CD4-positive, alpha-beta memory T cell (primary cell): ENCODE measurements around the gene COL4A1. TPM values are rescaled to one million over a fixed set of nuclear protein-coding genes. Genes with fewer than 3 reads are reported as not detected.

ENCODE experiments used
- CTCF ChIA-PET: fragments of 350-600 bp; sonication (Branson Sonifier 250); formaldehyde crosslinking; loops from one replicate; lab custom pipeline; 2021; ENCODE audit warnings: inconsistent platforms; ENCODE audit not compliant: partially characterized antibody; lab: Charles Lee
- POLR2A ChIA-PET: fragments of 350-600 bp; sonication (Branson Sonifier 250); formaldehyde crosslinking; loops from one replicate; lab custom pipeline; 2021; ENCODE audit not compliant: partially characterized antibody; lab: Charles Lee
- DNase-seq, 5 donors: peaks; one replicate each; pipeline versions ENCODE4 v3.0.0 to v3.0.0-alpha.2; 2020 to 2022; ENCODE audit warnings: mixed read lengths in 1 of 5
- H3K27ac ChIP-seq: one replicate; pipeline ENCODE4 v1.7.0; 2013; ENCODE audit warnings: low read depth, low read length
- H3K27me3 ChIP-seq: 2 replicates; pipeline ENCODE4 v1.7.0; 2013; ENCODE audit warnings: mild to moderate bottlenecking, low read length, moderate library complexity; ENCODE audit not compliant: insufficient read depth
- H3K36me3 ChIP-seq: 2 replicates; pipeline ENCODE4 v1.7.0; 2013; ENCODE audit warnings: mild to moderate bottlenecking, low read length, moderate library complexity; ENCODE audit not compliant: insufficient read depth
- H3K4me1 ChIP-seq: 2 replicates; pipeline ENCODE4 v1.7.0; 2013; ENCODE audit warnings: mild to moderate bottlenecking, low read length, moderate library complexity; ENCODE audit not compliant: insufficient read depth
- H3K4me3 ChIP-seq, 2 donors: one replicate each; pipeline ENCODE4 v1.7.0; 2013; ENCODE audit warnings: low read length in 2 of 2, mild to moderate bottlenecking in 1 of 2
- H3K9me3 ChIP-seq, 2 donors: one replicate each; pipeline ENCODE4 v1.7.0; 2013; ENCODE audit warnings: low read length in 2 of 2, control low read depth in 1 of 2; ENCODE audit not compliant: control insufficient read depth in 1 of 2
- H3K27ac Mint-ChIP-seq, 7 donors: one replicate each; pipeline ENCODE4 v1.8.0; 2020 to 2021; ENCODE audit warnings: mixed read lengths in 7 of 7, mild to moderate bottlenecking in 6 of 7, inconsistent platforms in 3 of 7, moderate library complexity in 3 of 7
- H3K27me3 Mint-ChIP-seq, 2 donors: one replicate each; pipeline ENCODE4 v1.8.0; 2020 to 2021; ENCODE audit warnings: mixed read lengths in 2 of 2
- H3K36me3 Mint-ChIP-seq, 2 donors: one replicate each; pipeline ENCODE4 v1.8.0; 2020 to 2021; ENCODE audit warnings: mixed read lengths in 2 of 2, inconsistent platforms in 1 of 2, mild to moderate bottlenecking in 1 of 2
- H3K4me1 Mint-ChIP-seq, 4 donors: one replicate each; pipeline ENCODE4 v1.8.0; 2020 to 2021; ENCODE audit warnings: mixed read lengths in 4 of 4, mild to moderate bottlenecking in 1 of 4
- H3K4me3 Mint-ChIP-seq, 8 donors: one replicate each; pipeline ENCODE4 v1.8.0; 2020 to 2021; ENCODE audit warnings: mixed read lengths in 8 of 8, mild to moderate bottlenecking in 7 of 8, moderate library complexity in 6 of 8, inconsistent platforms in 3 of 8
- H3K9me3 Mint-ChIP-seq, 8 donors: one replicate each; pipeline ENCODE4 v1.8.0; 2020 to 2021; ENCODE audit warnings: mixed read lengths in 8 of 8, mild to moderate bottlenecking in 5 of 8, inconsistent platforms in 3 of 8, moderate library complexity in 1 of 8
- intact Hi-C: fragments of 100-400 bp; cut with micrococcal nuclease; formaldehyde crosslinking; loops from one replicate; pipeline ENCODE4 v1.15.1; 2023
- polyA plus RNA-seq, 2 donors: library from polyadenylated mRNA; unstranded; fragments of 300-500 nt; fragmentation: Illumina TruSeq; gene quantifications; one replicate each; pipeline ENCODE4 v1.2.3, GENCODE V29; 2021
- total RNA-seq, 2 experiments: library from RNA; stranded (reverse); gene quantifications; one replicate each; pipeline ENCODE4 v1.2.3, GENCODE V29; 2021

The COL4A1 gene
- total and polyA plus RNA-seq, 4 experiments from 2014 or later = not detected

DNA sequence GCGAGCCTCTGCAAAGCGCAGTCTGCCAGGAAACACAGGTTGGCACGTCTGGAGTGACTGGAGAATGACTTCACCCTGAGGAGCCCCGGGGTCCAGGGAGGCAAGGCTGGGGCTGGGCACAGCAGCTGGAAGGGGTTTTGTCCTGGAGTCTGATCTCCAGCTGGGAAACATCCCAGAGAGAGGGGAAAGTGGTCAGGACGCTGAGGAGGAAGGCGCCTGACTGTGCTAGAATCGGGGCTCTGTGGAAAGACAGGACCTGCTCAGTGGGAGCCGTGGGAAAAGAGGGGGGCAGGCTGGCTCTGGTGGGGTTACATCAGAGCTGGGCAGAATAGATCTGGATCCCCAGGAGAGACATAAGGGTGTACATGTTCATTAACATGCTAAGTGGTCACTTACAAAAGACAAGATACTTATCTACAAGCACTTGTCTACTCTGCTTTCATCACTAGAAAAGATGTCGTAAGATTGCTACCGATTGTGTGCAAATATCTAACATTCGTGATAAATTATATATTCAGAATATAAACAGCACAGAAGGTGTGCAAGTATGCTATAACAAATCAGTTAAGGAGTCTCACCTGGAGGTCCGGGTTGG is 106.6 kb downstream of the COL4A1 start:
- no peak overlapping the region for H3K4me3 Mint-ChIP-seq
- no peak for DNase-seq

DNA sequence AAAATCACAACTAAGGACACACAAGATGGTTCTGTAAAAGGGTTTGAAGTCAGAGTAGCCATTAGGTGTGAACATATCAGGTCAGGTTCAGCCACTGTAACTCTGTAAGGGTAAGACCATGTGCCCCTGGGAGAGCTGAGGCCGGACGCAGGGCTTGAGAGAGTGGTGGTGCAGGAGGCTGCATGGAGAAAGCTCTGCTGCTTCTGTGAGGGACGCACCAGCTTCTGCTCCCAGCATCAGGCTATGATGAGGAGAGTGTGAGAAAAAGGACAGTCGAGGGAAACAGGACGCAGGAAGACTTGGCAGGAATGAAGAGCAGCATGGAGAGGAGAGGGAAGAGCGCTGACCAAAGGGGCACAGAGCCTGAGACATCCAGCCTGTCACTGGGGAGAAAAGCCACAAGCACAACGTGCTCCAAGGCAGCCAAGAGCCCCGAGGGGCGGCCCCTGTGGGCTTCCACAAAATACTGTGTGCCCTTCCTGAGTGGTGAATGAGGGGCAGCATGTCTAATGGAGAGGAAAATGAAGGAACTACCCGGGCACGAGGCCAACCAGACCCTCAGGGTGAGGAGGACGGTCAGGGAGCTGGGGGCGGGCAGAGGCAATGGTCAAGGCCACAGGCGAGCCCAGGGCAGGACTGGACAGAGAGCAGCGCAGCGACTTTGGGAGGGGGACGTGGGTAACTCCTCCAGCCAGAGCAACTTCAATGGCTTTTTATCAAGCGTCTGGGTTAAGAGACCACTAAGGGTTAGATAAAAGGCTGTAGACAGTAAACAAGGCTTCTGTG is 107.7 kb downstream of the COL4A1 start:
- DNase-seq = no peak
- H3K36me3 Mint-ChIP-seq = no peaks in the 10 kb centered on the region
- no peaks in the 10 kb centered on the region for H3K4me1 ChIP-seq
- no peaks in the 10 kb centered on the region for H3K36me3 ChIP-seq
- intact Hi-C loops = no loop called here
- POLR2A ChIA-PET = no interaction called here
- H3K4me1 Mint-ChIP-seq = no peaks in the 10 kb centered on the region
- peak overlapping the region in 1 of 7 donors; percentile 7 for H3K27ac Mint-ChIP-seq
- H3K27me3 ChIP-seq = no peaks in the 10 kb centered on the region
- CTCF ChIA-PET = interaction anchor here (1.0 kb wide), 1 partner anchor 11 kb away, joined by 3 read pairs; no protein-coding TSS in a partner anchor
- no peak overlapping the region for H3K4me3 Mint-ChIP-seq
- H3K27ac ChIP-seq = no peak overlapping the region
- no peak overlapping the region for H3K4me3 ChIP-seq
- H3K9me3 Mint-ChIP-seq = no peaks in the 10 kb centered on the region
- no peaks in the 10 kb centered on the region for H3K9me3 ChIP-seq
- H3K27me3 Mint-ChIP-seq = peaks cover 6 to 16% of the 10 kb centered on the region in 2 donors

More for the DNA sequence above, 106.6 kb downstream of the COL4A1 start:
- ChIA-PET CTCF (no interaction called here), POLR2A (no interaction called here)
- no peaks in the 10 kb centered on the region for H3K36me3 Mint-ChIP-seq
- no peaks in the 10 kb centered on the region for H3K9me3 Mint-ChIP-seq
- H3K9me3 ChIP-seq = no peaks in the 10 kb centered on the region
- no peak overlapping the region for H3K27ac Mint-ChIP-seq
- H3K36me3 ChIP-seq = no peaks in the 10 kb centered on the region
- H3K27me3 ChIP-seq = no peaks in the 10 kb centered on the region
- no peaks in the 10 kb centered on the region for H3K4me1 ChIP-seq
- no peak overlapping the region for H3K4me3 ChIP-seq
- H3K27me3 Mint-ChIP-seq = peaks cover 6 to 12% of the 10 kb centered on the region in 2 donors
- intact Hi-C loops = no loop called here
- H3K27ac ChIP-seq = no peak overlapping the region
- no peaks in the 10 kb centered on the region for H3K4me1 Mint-ChIP-seq

DNA sequence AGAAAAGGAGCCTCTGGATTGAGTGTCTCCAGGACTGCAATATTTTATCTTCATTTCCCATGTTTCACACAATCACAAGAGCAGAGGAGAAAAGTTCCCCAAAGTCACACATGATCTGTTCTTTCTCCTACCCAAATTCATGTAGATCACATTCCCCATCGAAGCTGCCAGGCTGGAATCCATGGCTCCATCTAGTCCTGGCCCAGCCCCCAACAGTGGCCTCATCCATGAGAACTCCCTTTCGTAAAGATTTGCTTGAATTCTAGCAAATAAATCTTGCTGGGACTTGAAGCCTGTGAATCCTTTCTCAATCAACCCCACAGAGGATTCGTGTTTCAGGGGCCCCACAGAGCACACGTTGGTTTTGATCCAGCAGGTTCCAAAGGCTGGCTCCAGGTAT is 109.5 kb downstream of the COL4A1 start:
- POLR2A ChIA-PET = no interaction called here
- intact Hi-C loops = no loop called here
- no peak overlapping the region for H3K27ac Mint-ChIP-seq

DNA sequence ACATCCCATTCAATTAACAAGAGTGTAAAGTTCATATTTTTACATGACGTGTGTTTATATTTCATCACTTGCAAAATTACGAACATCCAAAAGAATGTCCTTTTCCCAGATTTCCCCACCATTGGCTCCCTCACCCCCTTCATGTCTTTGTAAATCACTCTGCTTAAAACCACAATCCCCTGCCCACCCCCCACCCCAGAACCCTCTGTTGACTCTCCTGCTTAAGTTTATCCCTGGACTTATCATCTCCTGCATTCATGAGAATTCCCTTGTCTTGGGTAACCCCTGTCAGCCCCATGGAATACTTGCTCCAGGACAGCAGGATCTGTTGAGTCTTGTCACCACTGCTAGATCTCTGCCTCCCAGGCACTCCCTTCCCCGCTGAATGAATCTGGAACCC is 109.9 kb downstream of the COL4A1 start:
- intact Hi-C loops = no loop called here
- H3K36me3 Mint-ChIP-seq = no peaks in the 10 kb centered on the region
- Histone ChIP-seq H3K9me3 (no peaks in the 10 kb centered on the region), H3K4me1 (no peaks in the 10 kb centered on the region), H3K4me3 (no peak overlapping the region), H3K27me3 (no peaks in the 10 kb centered on the region), H3K36me3 (no peaks in the 10 kb centered on the region), H3K27ac (no peak overlapping the region)
- POLR2A ChIA-PET = no interaction called here
- DNase-seq = no peak
- peaks cover 6 to 18% of the 10 kb centered on the region in 2 donors for H3K27me3 Mint-ChIP-seq
- no peaks in the 10 kb centered on the region for H3K4me1 Mint-ChIP-seq
- H3K4me3 Mint-ChIP-seq = no peak overlapping the region
- H3K9me3 Mint-ChIP-seq = no peaks in the 10 kb centered on the region
- CTCF ChIA-PET = no interaction called here
- H3K27ac Mint-ChIP-seq = no peak overlapping the region

More for the DNA sequence above, 109.5 kb downstream of the COL4A1 start:
- Mint-ChIP-seq H3K9me3 (no peaks in the 10 kb centered on the region), H3K27me3 (peaks cover 6 to 17% of the 10 kb centered on the region in 2 donors), H3K4me3 (no peak overlapping the region), H3K36me3 (no peaks in the 10 kb centered on the region), H3K4me1 (no peaks in the 10 kb centered on the region)
- H3K36me3 ChIP-seq = no peaks in the 10 kb centered on the region
- H3K9me3 ChIP-seq = no peaks in the 10 kb centered on the region
- no peaks in the 10 kb centered on the region for H3K27me3 ChIP-seq
- H3K4me1 ChIP-seq = no peaks in the 10 kb centered on the region
- CTCF ChIA-PET = no interaction called here
- H3K4me3 ChIP-seq = no peak overlapping the region
- H3K27ac ChIP-seq = no peak overlapping the region
- no peak for DNase-seq

DNA sequence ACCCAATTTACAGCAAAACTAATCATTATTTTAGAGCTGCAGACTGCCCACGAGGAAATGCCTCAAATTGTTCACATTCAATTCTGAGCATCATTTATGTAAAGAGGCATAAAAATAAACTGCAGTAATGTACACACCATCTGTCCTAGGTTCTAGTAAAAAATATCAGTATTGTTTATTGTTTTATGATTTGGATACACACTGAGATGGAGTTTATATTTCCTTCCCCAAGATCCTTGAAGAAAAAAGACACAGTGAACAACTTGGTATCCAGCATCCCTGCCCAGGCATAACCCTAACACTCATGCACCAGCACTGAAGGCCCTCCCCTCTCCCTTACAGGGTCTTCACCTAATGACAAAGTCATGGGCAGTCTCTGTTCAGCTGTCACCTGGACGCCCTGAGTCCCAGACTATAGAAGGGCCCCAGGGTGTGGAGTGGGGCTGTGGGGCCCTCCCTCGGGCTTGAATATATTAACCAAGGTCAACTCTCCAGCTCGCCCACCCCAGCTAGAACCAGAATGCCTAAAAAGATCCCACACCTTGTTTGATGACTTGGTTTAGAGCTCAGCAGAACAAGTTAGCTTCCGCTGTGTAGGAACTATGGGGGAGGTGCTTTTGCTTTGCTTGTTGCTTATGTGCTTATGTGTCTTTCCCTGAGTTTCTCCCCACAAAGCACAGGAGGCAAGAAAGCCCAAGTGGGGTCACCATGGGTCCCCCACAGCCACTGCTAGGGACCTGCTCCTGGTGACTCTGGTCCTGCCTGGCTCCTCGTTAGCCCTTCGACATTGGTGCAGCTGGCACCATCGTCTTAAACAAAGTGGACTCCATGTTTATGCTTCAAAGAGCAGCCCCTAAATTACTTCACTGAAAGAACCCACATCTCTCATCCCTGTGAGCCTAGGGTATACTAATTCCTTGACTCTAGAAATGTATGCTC is 111.1 kb downstream of the COL4A1 start:
- H3K27me3 ChIP-seq = no peaks in the 10 kb centered on the region
- no peak overlapping the region for H3K27ac Mint-ChIP-seq
- H3K4me3 Mint-ChIP-seq = no peak overlapping the region
- CTCF ChIA-PET = no interaction called here
- peaks cover 8 to 23% of the 10 kb centered on the region in 2 donors for H3K27me3 Mint-ChIP-seq
- no peaks in the 10 kb centered on the region for H3K36me3 Mint-ChIP-seq
- POLR2A ChIA-PET = no interaction called here
- no peaks in the 10 kb centered on the region for H3K4me1 ChIP-seq
- no peaks in the 10 kb centered on the region for H3K4me1 Mint-ChIP-seq
- intact Hi-C loops = no loop called here
- no peaks in the 10 kb centered on the region for H3K9me3 ChIP-seq
- DNase-seq = no peak
- H3K36me3 ChIP-seq = no peaks in the 10 kb centered on the region
- H3K27ac ChIP-seq = no peak overlapping the region
- H3K4me3 ChIP-seq = no peak overlapping the region
- H3K9me3 Mint-ChIP-seq = no peaks in the 10 kb centered on the region

DNA sequence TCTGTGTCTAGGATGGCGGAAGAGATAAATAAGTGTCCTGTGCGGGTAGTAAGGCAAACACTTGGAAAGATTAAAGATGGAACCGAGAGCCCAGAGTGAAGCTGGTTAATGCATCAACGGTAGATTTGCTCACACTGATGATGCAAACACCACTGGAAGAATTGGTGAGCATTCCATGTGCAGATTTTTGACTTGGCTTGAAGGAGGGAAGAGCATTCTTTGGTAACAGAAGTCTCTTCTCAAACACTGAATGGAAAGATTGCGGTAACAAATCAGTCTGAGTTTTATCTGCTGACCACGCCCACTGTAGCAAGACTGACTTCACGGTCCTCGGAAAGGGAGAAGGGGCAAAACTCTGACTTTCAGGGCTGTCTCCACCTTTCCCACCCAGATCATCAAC is 112.5 kb downstream of the COL4A1 start:
- Histone ChIP-seq H3K4me3 (no peak overlapping the region), H3K9me3 (no peaks in the 10 kb centered on the region), H3K27ac (no peak overlapping the region), H3K27me3 (no peaks in the 10 kb centered on the region), H3K36me3 (no peaks in the 10 kb centered on the region), H3K4me1 (no peaks in the 10 kb centered on the region)
- peaks cover 10 to 23% of the 10 kb centered on the region in 2 donors for H3K27me3 Mint-ChIP-seq
- intact Hi-C loops = no loop called here
- peaks cover 0 to 2% (median 0%) of the 10 kb centered on the region in 8 donors for H3K9me3 Mint-ChIP-seq
- H3K36me3 Mint-ChIP-seq = no peaks in the 10 kb centered on the region
- no peak overlapping the region for H3K4me3 Mint-ChIP-seq
- H3K27ac Mint-ChIP-seq = no peak overlapping the region
- POLR2A ChIA-PET = no interaction called here
- DNase-seq = no peak
- CTCF ChIA-PET = no interaction called here
- no peaks in the 10 kb centered on the region for H3K4me1 Mint-ChIP-seq

DNA sequence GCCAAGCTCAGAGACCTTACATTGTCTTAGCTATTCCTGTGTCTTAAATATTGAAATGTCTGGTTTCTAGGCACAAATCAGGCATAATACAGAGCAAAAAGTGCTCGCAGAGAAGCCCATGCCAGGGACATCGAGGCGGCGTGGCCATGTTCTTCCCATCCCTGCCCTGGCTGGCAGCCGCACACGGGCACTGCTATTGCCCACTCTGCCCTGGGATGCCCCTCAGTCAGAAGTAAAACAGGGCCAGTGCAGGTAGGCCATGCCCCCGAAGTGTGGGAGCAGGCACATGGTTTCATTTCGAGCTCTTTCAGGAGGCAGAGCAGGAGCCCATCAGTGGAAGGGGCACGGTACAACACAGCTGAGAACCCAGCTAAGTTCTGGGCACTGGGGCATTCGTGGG is 113.5 kb downstream of the COL4A1 start:
- H3K9me3 ChIP-seq = no peaks in the 10 kb centered on the region
- Mint-ChIP-seq H3K36me3 (no peaks in the 10 kb centered on the region), H3K4me1 (no peaks in the 10 kb centered on the region), H3K4me3 (no peak overlapping the region), H3K27me3 (peaks cover 10 to 18% of the 10 kb centered on the region in 2 donors), H3K27ac (no peak overlapping the region), H3K9me3 (peaks cover 0 to 2% (median 0%) of the 10 kb centered on the region in 8 donors)
- H3K4me1 ChIP-seq = no peaks in the 10 kb centered on the region
- CTCF ChIA-PET = no interaction called here
- H3K4me3 ChIP-seq = no peak overlapping the region
- H3K27me3 ChIP-seq = no peaks in the 10 kb centered on the region
- no peak overlapping the region for H3K27ac ChIP-seq
- POLR2A ChIA-PET = no interaction called here
- intact Hi-C loops = no loop called here
- no peak for DNase-seq
- no peaks in the 10 kb centered on the region for H3K36me3 ChIP-seq
